GM20000 (cell line): ENCODE results near the gene PDLIM7.
A peak's percentile ranks its signal among the peaks of the same experiment; 100 is the strongest.

Experiments used
- DNase-seq: peaks from one replicate; pipeline ENCODE4 v3.0.0; 2012; ENCODE audit warnings: low spot score
- CTCF ChIP-seq: IDR thresholded peaks from 2 replicates; pipeline ENCODE4 v1.5.1; 2012; ENCODE audit warnings: mild to moderate bottlenecking, control low read depth; ENCODE audit errors: extremely low read depth, missing control alignments

PDLIM7 gene

GRCh38 chr5:177445052-177445916 is 52.1 kb downstream of the PDLIM7 start:
- peak; percentile 61 for DNase-seq
- TF ChIP-seq CTCF = no peak

GRCh38 chr5:177444106-177445051 is 53.0 kb downstream of the PDLIM7 start:
- DNase-seq = peak; percentile 65
- no peak for TF ChIP-seq CTCF

GRCh38 chr5:177443144-177443983 is 54.0 kb downstream of the PDLIM7 start:
- TF ChIP-seq CTCF = no peak
- DNase-seq = no peak

GRCh38 chr5:177442066-177442826 is 55.2 kb downstream of the PDLIM7 start:
- no peak for TF ChIP-seq CTCF
- no peak for DNase-seq

- no peak for TF ChIP-seq CTCF
- no peak for DNase-seq
Observed at GRCh38 chr5:177440990-177441780, 56.2 kb downstream of the PDLIM7 start.
